Spleen (tissue), 11 donors: ENCODE measurements around the gene DLX6. TPM values are rescaled to one million over a fixed set of nuclear protein-coding genes. Genes with fewer than 3 reads are reported as not detected.

Experiments
- DNase-seq: peaks from one replicate; pipeline ENCODE4 v3.0.0-alpha.2; 2020
- H3K27ac ChIP-seq, 8 donors: fragments of 200-600 bp; sonication (generic) in 7 of 8; 1 replicate in 4 of 8; 2 replicates in 4 of 8; pipeline versions ENCODE4 v1.5.0 to v1.8.0; 2016 to 2021; ENCODE audit warnings: inconsistent platforms in 4 of 8, mild to moderate bottlenecking in 4 of 8, moderate library complexity in 1 of 8
- H3K27me3 ChIP-seq, 7 donors: fragments of 200-600 bp; sonication (generic) in 6 of 7; replicated peaks in 1 of 7; 1 replicate in 4 of 7; 2 replicates in 3 of 7; pipeline versions ENCODE4 v1.5.0 to v1.8.0; 2016 to 2021; ENCODE audit warnings: inconsistent platforms in 3 of 7, mild to moderate bottlenecking in 1 of 7
- H3K36me3 ChIP-seq, 6 donors: fragments of 200-600 bp; sonication (generic) in 5 of 6; 1 replicate in 4 of 6; 2 replicates in 2 of 6; pipeline versions ENCODE4 v1.5.0 to v1.8.0; 2016 to 2021; ENCODE audit warnings: inconsistent platforms in 2 of 6
- H3K4me1 ChIP-seq, 6 donors: fragments of 200-600 bp; sonication (generic) in 5 of 6; 1 replicate in 3 of 6; 2 replicates in 3 of 6; pipeline versions ENCODE4 v1.5.0 to v1.8.0; 2016 to 2021; ENCODE audit warnings: inconsistent platforms in 3 of 6
- H3K4me3 ChIP-seq, 8 donors: fragments of 200-600 bp; sonication (generic) in 7 of 8; 1 replicate in 4 of 8; 2 replicates in 4 of 8; pipeline versions ENCODE4 v1.5.0 to v1.8.0; 2016 to 2021; ENCODE audit warnings: inconsistent platforms in 4 of 8, mild to moderate bottlenecking in 4 of 8, moderate library complexity in 2 of 8
- H3K9me3 ChIP-seq, 8 donors: fragments of 200-600 bp; sonication (generic) in 7 of 8; 1 replicate in 4 of 8; 2 replicates in 4 of 8; pipeline versions ENCODE4 v1.5.0 to v1.8.0; 2016 to 2021; ENCODE audit warnings: inconsistent platforms in 4 of 8
- POLR2A ChIP-seq, 3 donors: fragments of 450-650 bp; IDR thresholded peaks; one replicate each; pipeline ENCODE4 v1.5.1; 2017; ENCODE audit warnings: antibody characterized with exemption in 3 of 3, mild to moderate bottlenecking in 1 of 3
- POLR2AphosphoS5 ChIP-seq, 3 donors: sonication (generic); formaldehyde crosslinking; IDR thresholded peaks; one replicate each; pipeline ENCODE4 v1.5.1; 2017; ENCODE audit warnings: antibody characterized with exemption in 3 of 3
- WGBS, 5 donors: extraction: QIAGEN DNeasy Blood & Tissue Kit in 3 of 5; methylation state at CpG; one replicate each; pipeline versions ENCODE4 v1.1.5 to v1.1.7; 2013 to 2018; 5-methylcytosine and 5-hydroxymethylcytosine counted together
- intact Hi-C: fragments of 100-400 bp; cut with DNase I; formaldehyde crosslinking; loops from one replicate; pipeline ENCODE4 v1.15.0; 2023; ENCODE audit warnings: low total_unique reads
- polyA plus RNA-seq, 3 donors: library from polyadenylated mRNA; stranded (reverse); fragments of 200-250 nt; gene quantifications; one replicate each; pipeline ENCODE4 v1.2.1, GENCODE V29; 2013
- total RNA-seq, 7 donors: library from RNA; depleted of rRNA in 3 of 7; stranded (reverse); fragments of >200 nt in 3 of 7; fragmentation: NEBNext Ultra II Directional in 4 of 7; extraction: Animal tissue kit (Norgen Biotek cat#: 25700) in 4 of 7; gene quantifications; one replicate each; pipeline versions ENCODE4 v1.1.0 to v1.2.1, GENCODE V29; 2016 to 2021
- TF ChIP-seq, protein P1 (sequence below), 11 experiments: fragments of 200-600 bp in 7 of 11; fragments of 450-650 bp in 4 of 11; sonication (generic) in 4 of 11; IDR thresholded peaks in 8 of 11; conservative IDR thresholded peaks in 3 of 11; 1 replicate in 7 of 11; 2 replicates in 4 of 11; pipeline versions ENCODE4 v1.4.0 to v1.8.0; 2016 to 2021; ENCODE audit warnings: antibody characterized with exemption in 11 of 11, inconsistent platforms in 4 of 11, mild to moderate bottlenecking in 1 of 11
- donor health status: healthy with polysubstance abuse.
- donor health status: DM: no; HTN: no; CAD: no; lungs with moderate emphysema.
- donor health status: DM: no; HTN: no; CAD: no.
- donor health status: Bipolar disorder and iron deficiency.
- donor health status: healthy.
- donor health status: DM: no; HTN: no; CAD: no.
- donor health status: DM: yes; HTN: yes; CAD: no.

DLX6 gene
- total and polyA plus RNA-seq, 10 donors, result not detected

DNA sequence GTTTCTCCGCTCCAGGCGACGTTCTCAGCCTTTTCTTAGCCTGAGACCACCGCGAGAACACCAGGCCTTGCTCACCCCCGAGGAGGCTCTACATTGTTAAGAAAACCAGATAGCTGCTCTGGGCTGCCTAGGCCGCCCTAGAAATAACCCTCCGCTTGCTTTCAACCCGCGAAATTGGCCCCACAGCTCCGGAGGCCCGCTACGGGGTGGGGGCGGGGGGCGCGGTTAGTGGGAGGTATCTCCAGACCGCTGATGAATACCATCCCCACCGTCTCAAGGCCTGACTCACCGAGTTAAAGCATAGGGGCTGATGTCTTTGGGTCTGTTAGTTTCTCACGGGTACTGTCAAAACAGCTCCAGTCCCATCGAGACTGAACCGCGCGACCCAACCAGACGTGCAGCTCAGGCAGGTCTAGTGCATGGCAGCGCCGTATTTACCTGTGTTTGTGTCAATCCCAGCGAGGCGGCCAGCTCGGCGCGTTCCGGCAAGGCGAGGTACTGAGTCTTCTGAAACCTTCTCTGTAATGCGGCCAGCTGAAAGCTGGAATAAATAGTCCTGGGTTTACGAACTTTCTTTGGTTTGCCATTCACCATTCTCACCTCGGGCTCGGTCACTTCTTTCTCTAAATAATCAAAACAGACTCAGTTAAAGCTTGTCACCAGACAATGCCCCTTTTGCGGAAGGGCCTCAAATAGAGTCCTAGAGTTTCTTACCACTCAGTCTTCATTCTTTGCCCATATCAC is 16.6 kb downstream of the DLX6 start:
- Histone ChIP-seq H3K4me3 (peak overlapping the region in 1 of 8 donors; percentile 20), H3K9me3 (no peaks in the 10 kb centered on the region), H3K27ac (no peak overlapping the region), H3K27me3 (peaks cover 11 to 100% (median 95%) of the 10 kb centered on the region in 7 donors), H3K4me1 (peaks cover 9 to 73% (median 32%) of the 10 kb centered on the region in 6 donors), H3K36me3 (no peaks in the 10 kb centered on the region)
- intact Hi-C loops, result no loop called here
- 14 to 22% (median 17%) methylated on average over 31 to 39 of the region's 39 CpGs for WGBS, 5 donors
- DNase-seq, result peak; percentile 66
- TF ChIP-seq POLR2AphosphoS5 (IDR thresholded peaks at IDR 0.05) (no peak), POLR2A (IDR thresholded peaks at IDR 0.05) (no peak)
- TF ChIP-seq, protein P1, sequence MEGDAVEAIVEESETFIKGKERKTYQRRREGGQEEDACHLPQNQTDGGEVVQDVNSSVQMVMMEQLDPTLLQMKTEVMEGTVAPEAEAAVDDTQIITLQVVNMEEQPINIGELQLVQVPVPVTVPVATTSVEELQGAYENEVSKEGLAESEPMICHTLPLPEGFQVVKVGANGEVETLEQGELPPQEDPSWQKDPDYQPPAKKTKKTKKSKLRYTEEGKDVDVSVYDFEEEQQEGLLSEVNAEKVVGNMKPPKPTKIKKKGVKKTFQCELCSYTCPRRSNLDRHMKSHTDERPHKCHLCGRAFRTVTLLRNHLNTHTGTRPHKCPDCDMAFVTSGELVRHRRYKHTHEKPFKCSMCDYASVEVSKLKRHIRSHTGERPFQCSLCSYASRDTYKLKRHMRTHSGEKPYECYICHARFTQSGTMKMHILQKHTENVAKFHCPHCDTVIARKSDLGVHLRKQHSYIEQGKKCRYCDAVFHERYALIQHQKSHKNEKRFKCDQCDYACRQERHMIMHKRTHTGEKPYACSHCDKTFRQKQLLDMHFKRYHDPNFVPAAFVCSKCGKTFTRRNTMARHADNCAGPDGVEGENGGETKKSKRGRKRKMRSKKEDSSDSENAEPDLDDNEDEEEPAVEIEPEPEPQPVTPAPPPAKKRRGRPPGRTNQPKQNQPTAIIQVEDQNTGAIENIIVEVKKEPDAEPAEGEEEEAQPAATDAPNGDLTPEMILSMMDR (IDR thresholded peaks at IDR 0.05 in 8 of 11, conservative IDR thresholded peaks at IDR 0.05 in 3 of 11), result no peak

DNA sequence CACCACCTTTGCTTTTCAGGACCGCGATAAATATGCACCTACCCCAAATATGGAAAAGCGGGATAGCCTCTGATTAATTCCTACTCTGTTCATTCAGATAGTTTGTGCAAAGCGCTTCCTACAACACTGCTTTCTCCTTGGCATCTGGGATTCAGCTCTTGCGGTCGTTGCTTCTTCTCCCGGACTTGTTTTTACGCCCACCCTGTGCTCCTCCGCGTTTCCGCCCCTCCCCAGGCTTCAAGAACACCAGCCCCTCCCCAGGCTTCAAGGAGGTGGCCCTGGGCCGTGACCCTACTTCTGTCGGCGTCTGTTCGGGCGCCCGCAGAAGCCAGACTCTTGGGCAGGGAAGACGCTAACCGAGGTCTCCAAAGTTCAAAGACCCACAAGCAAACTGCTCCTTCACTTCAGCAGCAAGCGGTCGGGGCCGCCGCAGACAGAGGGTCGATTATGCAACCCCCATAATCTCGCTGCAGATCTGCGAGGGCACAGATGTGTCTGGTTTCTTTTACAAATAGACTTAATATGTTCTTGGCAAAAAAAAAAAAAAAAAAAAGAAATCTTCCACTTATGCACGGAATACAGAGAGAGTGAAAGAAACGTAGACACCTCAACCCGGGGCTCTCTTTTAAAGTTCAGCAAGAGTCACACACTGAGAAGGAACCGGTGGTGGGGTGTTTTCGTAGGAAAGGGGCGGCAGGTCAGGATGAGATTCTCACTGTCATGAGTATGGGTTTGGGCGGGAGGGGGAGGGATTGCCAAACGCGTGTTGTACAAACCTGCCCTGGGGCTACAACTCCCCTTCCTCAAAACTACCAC is 17.3 kb downstream of the DLX6 start:
- 4 to 8% (median 6%) methylated on average over 35 of the region's 35 CpGs for WGBS, 5 donors
- Histone ChIP-seq H3K36me3 (no peaks in the 10 kb centered on the region), H3K4me1 (peaks cover 15 to 75% (median 38%) of the 10 kb centered on the region in 6 donors), H3K4me3 (no peak overlapping the region), H3K27me3 (peaks cover 7 to 100% (median 93%) of the 10 kb centered on the region in 7 donors), H3K27ac (no peak overlapping the region), H3K9me3 (no peaks in the 10 kb centered on the region)
- no peak for DNase-seq
- intact Hi-C loops, result no loop called here
- TF ChIP-seq POLR2AphosphoS5 (IDR thresholded peaks at IDR 0.05) (no peak), POLR2A (IDR thresholded peaks at IDR 0.05) (no peak)
- TF ChIP-seq, protein P1 (IDR thresholded peaks at IDR 0.05 in 8 of 11, conservative IDR thresholded peaks at IDR 0.05 in 3 of 11), result no peak

DNA sequence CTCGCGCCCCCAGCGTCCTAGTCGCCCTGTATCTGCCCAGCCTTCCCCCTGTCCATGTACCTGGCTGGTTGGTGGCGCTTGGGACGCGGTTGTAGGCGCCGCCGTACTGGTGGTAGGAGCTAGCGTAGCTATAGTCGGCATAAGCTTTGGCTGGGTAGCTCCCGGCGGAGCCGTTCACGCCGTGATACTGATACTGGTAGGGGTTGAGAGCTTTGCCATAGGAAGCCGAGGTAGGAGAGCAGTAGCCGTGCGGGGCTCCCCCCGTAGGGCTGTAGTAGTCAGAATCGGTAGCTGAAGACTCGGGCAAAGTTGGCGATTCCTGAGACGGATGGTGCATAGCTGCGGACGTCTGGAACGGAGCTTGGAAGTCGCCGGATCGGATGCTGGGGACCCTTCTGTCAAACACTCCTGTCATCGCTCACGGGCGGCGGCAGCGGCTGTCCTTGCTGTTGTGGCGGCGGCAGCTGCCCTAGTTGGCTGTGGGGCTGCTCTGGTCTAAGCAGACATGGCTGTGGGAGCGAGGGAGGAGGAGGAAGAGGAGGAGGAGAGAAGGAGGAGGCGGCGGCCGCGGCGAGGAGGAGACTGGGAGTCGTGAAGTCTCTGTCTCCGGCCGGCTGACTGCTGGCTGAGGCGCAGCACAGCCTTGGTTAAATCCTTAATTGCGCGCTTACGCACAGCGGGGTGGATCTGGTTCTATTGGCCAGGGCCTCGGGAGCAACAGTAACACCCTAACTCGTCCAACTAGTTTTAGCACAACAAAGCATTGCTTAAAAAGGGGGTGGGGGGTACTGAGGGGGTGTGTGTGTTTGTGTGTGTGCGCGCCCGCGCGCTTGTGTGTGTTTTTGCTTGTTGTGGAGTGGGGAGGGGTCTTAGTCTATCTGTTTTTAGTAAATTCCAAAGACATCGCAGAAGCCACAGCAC is 19.1 kb downstream of the DLX6 start, which contains the start of gene DLX5:
DLX5 (minus strand) TSS at position 623 of the 921 bp plus-strand sequence; CDS start at position 415, 208 bp downstream.
- H3K27ac ChIP-seq, result no peak within 1 kb of the TSS
- intact Hi-C loops, result loop anchor here (5.0 kb wide), 1 partner anchor 952 kb away; no protein-coding TSS in a partner anchor
- H3K27me3 ChIP-seq, result peaks cover 7 to 99% (median 79%) of the 10 kb centered on the region in 7 donors

DNA sequence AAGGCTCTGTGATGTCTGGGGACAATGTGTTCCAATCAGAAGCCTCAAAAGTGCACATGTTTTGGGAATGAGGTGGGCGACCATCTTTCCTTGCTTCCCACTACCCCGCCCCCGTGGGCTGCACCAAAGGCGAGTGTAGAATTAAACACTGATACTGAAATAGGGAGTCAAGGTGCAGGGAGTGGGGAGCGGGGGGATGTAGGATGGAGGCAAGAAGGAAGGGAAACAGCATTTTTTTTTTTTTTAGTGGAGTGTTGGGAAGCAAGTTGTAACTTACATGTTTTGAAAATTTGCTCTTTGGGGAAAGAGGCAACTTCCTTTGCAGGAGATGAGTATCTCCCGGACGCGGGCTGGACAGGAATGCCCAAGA is 19.8 kb downstream of the DLX6 start:
- Histone ChIP-seq H3K36me3 (no peaks in the 10 kb centered on the region), H3K9me3 (no peaks in the 10 kb centered on the region), H3K4me1 (peaks cover 15 to 70% (median 38%) of the 10 kb centered on the region in 6 donors), H3K4me3 (peak overlapping the region in 1 of 8 donors; percentile 54), H3K27me3 (peaks cover 7 to 98% (median 73%) of the 10 kb centered on the region in 7 donors), H3K27ac (no peak overlapping the region)
- 6 to 11% (median 9%) methylated on average over 8 of the region's 8 CpGs for WGBS, 5 donors
- DNase-seq, result no peak
- intact Hi-C loops, result loop anchor here (5.0 kb wide), 1 partner anchor 953 kb away; no protein-coding TSS in a partner anchor
- TF ChIP-seq POLR2AphosphoS5 (IDR thresholded peaks at IDR 0.05), result no peak
- TF ChIP-seq, protein P1 (IDR thresholded peaks at IDR 0.05 in 8 of 11, conservative IDR thresholded peaks at IDR 0.05 in 3 of 11), result no peak
- TF ChIP-seq POLR2A (IDR thresholded peaks at IDR 0.05), result no peak

More for the DNA sequence above, 19.1 kb downstream of the DLX6 start, which contains the start of gene DLX5:
- WGBS, 5 donors, result 3 to 15% (median 4%) methylated on average over 50 to 60 of the region's 60 CpGs
- TF ChIP-seq POLR2AphosphoS5 (IDR thresholded peaks at IDR 0.05), result peak in 2 of 3 donors; percentile 14 to 30
- no peak for TF ChIP-seq POLR2A (IDR thresholded peaks at IDR 0.05)
- Histone ChIP-seq H3K36me3 (no peaks in the 10 kb centered on the region), H3K9me3 (no peaks in the 10 kb centered on the region), H3K4me1 (peaks cover 15 to 70% (median 38%) of the 10 kb centered on the region in 6 donors), H3K4me3 (peak within 1 kb of the TSS in 6 of 8 donors; percentile 11 to 54 (median 17))
- no peak for DNase-seq
